AG20443 (cell line): ENCODE data around the gene GPR17.

Experiments used
- DNase-seq: peaks from one replicate; pipeline ENCODE4 v3.0.0; 2012; ENCODE audit warnings: low spot score, mixed read lengths

GPR17 gene

DNA sequence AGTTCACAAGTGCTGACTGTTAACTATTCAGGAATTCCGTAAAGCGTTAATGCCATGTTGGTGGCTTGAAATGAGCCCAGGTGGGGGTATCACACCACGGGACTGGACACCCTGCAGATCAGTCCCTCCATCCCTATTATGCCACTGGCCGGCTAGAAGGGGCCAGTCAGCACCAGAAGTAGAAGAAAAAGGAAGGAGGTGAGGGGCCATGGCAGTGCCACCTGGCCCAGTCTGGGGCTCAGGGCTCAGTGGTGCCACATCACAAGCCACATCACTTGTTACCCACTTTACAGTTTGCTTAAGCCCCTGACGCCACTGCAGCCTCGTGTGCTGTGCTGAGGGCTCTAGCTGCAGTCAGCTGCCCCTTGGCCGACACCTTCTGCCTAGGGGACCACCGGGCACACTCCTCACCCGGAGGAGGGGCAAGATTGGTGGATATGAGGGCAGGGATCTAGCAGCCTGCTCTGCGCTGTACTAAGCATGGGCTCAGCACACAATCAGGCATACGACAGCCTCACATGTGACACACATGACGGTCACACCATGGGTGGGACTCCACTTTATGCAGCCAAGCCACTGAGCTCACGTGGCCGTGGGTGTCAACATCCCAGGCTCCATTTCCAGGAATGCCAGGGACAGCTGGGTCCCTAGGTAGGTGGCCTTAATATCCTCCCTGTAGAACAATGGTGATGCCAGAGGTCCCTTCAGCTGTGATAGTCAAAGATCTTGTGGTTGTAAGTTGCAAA lies 25.8 kb downstream of the GPR17 start:
- no peak for DNase-seq

DNA sequence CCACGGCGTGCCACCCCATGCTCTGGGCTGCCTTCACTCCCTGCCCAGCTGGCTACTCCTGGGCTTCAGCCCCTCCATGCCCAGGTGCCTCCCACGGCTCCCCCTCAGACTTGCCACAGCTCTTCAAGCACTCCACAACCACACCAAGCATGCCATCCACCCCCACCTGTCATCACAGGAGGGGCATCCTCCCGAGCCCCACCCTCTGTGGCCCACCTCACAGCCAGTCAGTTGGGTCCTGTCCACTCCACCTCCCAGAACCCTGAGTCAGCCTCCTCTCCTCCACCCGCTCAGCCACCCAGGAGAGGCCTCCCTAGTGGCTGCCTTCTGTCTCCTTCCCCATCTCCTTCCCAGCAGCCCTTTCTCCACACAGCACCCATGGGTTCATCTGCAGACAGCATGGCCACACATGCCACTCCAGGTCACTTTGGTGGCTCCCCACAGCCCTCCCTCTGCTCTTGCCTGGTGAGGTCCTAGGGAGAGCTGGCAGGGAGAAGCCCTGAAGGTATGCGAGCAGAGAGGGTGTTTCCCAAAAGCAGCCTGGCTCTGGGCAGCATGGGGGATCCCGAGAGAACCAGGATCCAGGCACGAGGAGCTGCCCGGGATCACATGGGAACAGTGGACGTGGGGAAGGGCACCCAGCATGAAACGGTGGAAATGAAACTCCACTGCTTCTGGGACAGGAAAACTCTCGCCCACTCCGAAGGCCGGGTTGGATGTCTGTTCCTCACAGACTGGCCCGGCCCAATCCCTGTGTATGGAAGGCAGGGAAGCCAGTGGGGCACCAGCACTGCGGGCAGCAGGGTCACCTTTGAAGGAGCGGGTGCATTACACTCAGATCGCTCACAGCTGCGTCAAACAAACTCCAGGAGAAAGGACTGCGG lies 26.6 kb downstream of the GPR17 start:
- no peak for DNase-seq

DNA sequence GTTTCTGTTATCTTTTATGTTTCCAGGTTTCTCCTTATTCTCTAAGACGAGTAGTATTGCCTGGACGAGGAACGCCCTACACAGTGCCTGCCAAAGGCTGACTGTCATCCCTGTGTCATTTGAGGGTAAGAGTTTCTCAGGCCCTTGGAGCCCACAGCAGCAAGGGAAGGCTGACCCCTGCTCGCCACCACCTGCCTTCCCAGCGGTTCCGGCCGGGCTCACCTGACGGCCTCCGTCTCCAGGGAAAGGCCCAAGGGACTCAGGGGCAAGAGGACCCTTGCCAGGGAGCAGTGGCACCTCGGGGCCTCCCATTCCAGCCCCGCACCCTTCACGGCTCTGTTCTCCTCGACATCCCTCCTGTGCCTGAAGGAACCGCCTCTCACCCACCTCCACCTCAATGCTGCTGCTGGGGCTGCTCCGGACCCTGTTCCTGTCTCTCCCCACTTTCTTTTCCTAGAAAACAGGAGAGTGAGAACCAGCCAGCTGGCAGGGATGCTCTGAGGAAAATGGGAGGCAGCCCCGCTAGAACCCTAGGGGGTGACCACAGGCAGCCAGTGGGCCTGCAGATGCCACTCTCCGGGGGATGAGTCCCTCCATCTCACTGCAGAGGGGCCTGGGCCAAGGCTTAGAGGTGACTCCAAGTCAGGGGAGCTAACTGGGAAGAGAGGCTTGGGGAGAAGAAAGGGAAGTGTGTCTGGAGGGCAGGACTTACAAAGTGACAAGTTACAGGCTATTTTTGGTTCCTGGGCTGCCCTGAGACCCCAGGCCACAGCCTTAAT lies 27.5 kb downstream of the GPR17 start:
- peak; percentile 54 for DNase-seq

DNA sequence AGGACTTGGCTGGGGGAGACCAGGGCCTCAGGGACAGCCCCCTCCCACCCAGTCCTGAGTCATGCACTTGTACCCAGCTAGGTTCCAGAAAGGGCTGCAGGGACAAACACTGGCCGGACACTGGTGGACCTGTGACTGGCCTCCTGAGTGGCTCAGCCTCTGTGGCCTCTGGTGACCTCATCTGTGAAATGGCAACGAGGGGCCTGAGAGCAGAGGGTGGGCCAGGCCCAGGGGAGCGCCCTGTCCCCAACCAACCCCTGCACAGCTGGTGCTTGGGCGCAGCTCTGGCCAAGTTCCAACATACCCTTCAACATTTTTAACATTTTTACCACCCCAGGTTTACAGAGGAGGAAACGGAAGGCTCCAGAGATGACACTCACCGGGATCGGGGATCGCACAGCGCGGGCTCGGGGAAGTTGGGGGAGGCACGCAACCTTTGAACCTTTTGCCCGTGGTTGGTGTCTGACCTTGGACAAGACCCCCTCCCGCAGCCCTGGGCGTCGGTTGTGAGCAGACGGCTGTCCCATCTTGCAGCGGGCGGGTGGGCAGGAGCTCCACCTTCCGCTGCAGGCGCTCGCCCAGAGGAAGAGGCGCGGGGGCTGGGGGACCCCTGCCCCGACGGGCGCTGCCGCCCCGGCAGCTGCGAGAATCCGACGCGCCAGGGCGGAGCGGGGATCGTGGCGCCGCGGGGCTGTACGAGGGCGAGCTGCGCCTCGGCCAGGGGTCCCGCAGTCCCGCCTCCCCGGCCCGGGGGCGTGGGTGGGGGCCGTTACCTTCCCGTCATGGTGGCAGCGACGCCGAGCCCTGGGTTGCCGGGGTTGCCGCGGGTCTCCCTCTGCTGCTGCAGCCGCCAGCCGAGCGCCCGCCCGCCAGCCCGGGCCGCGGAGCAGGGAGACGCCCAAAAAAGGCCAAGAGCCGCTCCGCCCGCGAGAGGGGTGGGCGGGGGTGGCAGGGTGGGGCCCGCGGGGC lies 28.6 kb downstream of the GPR17 start:
- DNase-seq, result peak; percentile 75

DNA sequence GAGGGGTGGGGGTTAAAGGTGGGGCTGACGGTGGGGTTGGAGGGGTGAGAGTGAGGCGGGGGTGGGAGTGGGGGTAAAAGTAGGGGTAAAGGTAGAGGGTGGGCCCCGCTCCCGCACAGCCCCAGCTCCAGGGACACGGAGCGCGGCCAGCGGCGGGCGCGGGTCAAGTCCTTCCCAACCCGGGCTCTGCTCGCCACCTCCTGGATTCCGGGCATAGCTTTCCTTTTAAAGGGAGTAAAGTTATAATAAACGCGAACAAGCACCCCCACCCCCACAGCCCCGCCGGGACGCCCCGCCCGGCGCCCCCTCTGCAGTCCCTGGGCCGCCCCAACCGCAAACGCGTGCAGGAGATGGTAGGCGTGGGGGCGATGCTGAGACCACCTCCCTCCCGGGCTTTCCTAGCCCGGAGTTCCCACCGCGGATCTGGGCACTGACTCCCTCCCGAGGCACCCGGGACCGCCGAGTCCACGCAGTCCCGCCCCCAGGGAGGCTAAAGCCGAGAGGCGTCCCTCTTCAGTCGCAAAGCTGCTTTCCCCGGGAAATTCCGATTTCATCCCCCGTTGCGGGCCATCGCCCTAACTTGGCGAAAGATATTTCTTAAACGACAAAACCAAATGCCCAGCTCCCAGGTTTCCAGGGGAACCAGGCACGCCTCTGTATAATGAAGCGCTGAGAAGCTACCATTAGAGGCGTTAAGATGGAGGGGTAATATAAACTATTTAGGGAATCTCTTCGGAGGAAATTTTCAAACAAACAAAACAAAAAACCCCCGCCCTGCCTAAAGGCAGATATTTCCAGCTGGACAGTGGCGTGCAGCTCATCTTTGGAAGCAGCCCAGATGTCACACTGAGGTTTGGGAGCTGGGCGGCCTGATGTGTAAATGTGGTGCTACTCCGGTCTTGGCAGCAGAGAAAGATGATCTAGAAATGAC lies 29.6 kb downstream of the GPR17 start, which contains the start of gene LIMS2:
LIMS2 (minus strand) TSS at position 200 of the 931 bp plus-strand sequence. CDS start 506 bp downstream, outside the sequence.
- peak; percentile 85 for DNase-seq

DNA sequence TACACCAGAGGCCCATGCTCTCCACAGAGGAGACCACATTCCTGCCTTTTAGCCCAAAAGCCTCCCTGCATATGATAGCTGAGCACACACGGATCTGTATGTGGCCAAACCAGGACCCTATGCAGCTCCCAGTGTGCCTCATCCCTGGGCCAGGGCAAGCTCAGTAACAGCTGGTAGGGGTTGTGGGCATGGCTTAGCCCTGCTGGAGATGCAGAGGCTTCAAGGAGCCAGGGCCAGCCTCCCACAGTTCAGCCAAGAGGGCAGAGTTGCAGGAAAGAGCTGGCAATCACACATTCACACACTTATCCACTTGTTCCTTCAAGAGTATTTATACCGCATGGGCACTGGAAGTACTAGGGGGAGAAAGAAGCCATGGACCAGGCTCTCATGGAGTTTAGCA lies 31.0 kb downstream of the GPR17 start:
- no peak for DNase-seq

DNA sequence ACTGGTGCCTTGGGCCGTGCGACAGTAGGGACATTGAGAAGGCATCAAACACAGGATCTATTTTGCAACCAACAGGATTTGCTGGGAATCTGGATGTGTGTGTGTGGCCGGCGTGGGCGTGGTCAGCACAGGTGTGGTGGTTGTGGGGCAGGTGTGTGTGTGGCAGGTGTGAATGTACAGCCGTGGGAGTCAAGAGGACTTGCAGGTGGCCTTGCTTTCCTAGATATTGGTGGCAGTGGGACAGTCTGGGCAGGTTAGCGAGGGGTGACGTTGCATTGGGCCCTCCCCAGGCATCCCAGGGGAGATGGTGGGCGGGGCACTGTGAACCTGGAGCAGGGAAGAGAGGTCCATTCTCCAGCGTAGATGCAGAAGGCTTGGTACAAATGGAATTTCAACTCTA lies 32.6 kb downstream of the GPR17 start:
- peak; percentile 3 for DNase-seq

DNA sequence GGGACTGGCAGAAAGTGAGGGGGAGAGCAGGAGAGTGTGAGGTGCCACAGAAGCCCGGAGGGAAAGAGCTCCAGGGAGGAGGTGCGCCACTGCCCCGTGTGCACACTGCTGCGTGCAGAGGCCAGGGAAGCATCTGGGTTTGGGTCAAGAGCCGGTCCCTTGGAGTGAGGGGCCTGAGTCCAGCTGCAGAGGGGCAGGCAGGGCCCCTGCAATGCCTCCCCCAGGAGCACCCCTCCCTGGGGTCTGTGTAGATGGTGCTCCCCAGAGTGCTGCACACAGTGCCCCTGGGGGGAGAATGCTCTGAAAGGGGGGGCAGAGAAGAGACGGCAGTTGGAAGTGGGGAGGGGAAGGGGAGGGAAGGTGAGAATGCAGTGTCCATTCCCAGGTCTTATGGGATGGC lies 33.0 kb downstream of the GPR17 start:
- peak; percentile 3 for DNase-seq

DNA sequence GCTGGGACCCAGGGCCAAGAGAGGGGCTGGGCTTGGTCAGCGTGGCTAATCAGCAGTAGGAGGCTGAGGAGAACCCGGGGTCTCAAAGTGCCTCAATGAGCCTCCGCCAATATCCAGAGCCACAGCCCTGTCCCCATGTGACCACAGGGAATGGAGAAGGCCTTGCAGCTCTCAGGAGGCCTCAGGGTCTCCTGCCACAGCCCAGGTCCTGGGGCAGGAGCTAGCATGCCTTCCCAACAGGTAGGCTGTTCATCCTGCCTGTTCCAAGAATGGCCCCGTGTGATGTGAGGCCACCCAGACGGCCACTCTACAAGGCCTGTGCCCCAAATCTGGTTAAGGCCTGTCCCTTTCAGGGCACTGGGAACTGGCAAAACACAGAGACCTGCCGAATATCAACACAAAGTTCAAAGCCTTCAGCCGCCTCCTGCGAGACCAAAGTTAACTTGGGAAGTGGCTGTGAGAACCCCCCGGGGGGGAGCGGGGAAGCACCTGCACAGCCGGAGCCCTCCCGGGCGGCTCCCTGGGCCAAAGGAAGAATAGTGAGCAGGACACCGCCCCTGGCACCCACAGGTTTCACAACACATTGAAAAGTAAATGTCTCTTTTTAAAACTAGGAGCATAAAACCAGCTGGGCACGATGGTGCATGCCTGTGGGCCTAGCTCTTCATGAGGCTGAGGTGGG lies 33.9 kb downstream of the GPR17 start:
- DNase-seq, result peak; percentile 5

DNA sequence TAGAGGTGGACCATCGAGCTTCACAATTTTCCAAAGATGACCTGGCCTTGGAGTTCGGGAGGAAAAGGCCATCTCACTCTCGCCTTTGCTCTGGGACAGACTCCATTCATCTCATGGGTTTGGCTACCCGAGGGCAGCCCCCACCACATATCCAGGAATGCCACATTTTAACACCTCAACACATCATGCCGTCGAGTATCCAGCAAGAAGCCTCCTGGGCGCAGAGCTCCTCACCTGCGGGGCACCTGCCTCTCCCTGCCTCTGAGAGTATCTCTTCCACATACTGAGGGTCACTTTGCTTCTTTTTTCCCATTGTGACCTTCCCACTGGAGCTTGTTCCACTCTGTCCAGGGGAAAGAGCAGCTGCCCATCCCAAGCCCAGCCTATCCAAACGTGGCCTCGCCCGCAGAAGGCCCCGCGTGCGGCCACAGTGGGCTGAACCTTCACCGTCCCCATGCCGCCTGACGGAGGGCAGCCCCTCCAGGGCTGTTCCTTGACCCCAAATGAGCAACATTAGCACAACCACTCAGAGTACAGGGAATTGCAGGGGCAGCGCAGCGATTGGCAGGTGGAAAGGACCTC lies 34.8 kb downstream of the GPR17 start:
- DNase-seq, result peak; percentile 1

DNA sequence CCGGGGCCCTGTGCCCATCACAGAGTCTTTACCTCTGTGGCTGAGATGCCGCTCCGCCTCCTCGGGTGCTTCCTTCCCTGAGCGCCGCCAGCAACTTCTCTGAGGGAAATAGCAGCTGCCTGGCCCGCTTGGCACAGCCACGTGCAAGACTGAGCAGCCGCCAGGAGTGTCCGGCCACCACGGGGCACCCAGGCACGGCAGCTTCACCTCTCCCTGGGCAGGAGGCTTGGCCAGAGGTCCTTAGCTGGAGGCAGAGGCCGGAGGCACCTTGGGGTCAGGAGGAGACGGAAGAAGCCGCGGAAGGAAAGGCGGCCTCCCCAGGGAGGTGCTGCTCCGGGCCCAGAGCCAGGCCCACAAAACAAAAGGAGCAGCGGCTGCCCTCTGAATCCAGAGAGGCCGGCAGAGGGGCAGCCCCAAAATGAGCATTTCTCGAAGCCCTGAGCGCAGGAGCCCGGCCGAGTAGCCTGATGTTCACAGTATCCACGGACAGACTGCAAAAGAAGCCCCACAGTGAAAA lies 35.4 kb downstream of the GPR17 start:
- DNase-seq, result peak; percentile 49

DNA sequence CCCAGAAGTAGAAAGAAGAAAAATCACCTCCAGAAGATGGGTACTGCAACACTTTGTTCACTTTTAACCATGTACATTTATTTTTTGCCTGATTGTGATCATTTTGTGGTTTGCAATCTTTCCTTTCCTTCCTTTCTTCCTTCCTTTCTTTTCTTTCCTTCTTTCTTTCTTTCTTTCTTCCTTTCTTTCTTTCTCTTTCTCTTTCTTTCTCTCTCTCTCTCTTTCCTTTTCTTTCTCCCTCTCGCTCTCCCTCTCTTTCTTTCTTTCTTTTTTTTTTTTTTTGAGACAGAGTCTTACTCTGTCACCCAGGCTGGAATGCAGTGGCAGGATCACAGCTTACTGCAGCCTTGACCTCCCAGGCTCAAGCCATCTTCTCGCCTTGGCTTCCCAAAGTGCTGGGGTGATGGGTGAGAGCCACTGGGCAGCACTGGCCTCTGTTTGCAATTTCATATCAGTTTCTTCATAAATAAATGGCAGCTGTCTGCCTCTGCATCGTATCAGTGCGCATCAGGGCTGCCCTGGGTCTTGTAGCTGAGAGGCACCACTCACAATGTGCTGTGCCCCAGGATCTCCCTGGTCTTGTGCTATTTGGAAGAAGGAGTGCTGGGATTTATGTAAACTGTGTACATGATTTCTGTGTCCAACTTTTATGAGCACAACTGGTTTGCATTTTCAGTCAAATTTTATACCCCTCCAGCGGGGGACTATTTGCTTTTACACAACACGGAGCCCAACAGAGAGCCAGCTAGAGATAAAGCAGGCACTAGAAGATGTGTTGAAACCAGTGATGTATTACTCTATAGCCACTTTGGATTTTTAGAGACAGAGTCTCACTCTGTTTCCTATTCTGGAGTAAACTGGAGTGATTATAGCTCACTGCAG lies 36.3 kb downstream of the GPR17 start:
- DNase-seq, result no peak

DNA sequence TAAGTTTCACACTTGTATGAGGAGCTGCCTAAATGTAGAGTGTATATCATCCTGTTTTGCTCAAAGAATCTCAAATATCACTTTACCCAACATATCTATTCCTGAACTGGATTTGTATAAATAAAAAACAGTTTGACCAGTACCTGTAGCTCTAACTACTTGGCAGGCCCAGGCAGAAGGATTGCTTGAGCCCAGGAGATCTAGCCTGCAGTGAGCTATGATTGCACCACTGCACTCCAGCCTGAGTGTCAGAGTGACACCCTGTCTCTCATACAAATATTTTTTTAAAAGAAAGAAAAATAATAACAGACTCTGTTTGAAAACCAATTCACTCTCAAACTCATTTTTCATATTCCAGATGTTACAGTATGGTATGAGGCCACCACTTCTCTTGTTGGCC lies 37.1 kb downstream of the GPR17 start:
- DNase-seq, result no peak

DNA sequence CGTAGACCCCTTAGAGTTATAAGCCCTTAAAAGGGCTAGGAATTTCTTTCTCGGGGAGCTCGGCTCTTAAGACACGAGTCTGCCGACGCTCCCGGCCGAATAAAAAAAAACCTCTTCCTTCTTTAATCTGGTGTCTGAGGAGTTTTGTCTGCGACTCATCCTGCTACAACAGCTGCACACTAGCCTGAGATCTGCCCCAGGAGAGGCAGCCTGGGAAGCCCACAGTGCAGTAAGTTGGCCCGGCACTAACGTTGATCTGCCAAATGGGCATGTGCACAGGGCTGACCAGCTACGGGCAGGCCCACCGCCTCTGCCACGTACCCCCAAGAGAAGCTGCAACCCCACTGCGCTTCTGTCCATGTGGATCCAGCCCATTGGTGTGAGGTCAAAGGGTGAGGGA lies 37.8 kb downstream of the GPR17 start:
- DNase-seq, result peak; percentile 34

DNA sequence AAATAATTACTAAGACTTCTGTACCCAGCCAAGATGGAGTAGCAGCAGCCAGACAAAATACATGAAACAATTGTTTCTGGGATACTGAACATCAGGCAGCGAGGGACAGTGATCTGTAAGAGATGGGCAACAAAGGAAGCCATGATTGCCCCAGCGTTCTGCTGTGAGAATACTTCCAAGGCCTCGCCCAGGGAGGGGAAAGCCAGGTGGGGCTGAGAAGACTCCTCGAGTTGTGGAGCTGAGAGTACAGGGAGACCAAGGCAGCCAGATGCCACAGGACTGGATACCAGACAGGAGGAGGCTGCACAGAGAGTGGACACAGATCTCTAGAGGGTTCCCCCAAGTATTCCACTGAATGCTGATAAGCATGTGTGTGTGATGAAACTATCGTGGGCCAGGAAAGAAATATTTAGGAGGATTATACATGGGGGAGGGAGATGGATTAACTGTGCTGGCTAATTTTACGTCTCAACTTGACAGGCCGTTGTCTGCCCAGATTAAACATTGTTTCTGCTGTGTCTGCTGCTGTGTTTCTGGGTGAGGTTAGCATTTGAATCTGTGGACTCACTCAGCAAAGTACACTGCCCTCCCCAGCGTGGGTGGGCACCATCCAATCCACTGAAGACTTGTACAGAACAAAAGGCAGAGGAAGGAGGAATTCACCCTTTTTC lies 39.6 kb downstream of the GPR17 start:
- DNase-seq, result peak; percentile 4

DNA sequence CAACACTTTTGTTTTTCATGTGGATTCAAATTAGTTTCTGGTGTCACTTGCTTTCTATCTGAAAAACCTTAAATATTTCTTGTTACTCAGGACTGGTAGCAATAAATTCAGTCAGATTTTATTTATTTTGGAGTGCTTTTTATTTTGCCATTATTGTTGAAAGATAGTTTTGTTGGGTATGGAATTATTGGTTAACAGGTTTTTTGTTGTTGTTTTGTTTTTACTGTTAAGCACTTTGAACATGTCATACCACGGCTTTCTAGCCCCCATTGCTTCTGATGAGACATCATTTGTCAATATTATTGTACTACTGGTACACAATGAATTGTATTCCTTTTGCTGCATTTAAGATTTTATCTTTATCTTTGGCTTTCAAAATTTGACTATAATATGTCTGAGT lies 42.5 kb downstream of the GPR17 start:
- no peak for DNase-seq

DNA sequence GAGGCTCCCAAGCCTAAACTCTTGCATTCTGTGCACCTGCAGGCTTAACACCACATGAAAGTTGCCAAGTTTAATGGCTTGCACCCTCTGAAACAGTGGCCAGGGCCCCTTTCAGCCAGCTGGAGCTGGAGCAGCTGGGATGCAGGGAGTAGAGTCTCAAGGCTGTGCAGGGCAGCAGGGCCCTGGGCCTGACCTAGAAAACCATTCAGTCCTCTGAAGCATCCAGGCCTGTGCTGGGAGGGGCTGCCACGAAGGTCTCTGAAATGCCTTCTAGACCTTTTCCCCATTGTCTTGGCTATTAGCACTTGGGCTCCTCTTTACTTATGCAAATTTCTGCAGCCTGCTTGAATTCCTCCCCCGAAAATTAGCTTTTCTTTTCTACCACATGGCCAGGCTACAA lies 44.7 kb downstream of the GPR17 start:
- DNase-seq, result no peak
